ENCODE measurements around the gene STK32A.

DNA sequence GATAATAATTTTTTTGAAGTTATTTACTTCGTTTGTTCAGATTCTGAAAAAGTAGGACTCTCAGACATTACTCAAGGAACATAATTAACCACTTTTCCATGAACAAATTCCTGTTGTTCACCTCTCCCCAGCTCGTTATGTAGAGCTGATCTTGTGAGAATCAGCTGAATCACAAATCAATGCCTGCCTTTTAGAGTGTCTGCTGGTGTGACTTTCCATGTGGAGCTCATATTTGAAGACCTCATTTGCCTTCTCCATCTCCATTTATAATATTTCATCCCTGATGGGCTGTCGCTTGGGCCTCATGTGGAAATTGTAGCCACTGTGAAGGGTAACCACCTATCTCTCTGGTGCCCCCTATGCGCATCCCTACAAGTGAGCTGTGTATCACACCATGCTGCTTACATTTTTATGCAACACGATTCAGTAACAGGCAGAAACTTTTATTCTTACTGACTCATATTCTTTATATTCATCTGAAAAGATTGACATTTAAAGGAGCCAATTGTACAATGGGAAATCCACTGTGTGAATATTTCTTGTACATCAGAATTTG lies 111.3 kb downstream of the STK32A start:
- TF ChIP-seq EZH2 (IDR thresholded peaks at IDR 0.05; ENCODE audit: borderline replicate concordance, low read length) (no peak), CTCF (IDR thresholded peaks at IDR 0.05; ENCODE audit: low read length) (no peak; the same call in 1 of the 2 replicates)
